ENCODE measurements around the gene WDR45B. TPM values are rescaled to one million over a fixed set of nuclear protein-coding genes. Genes with fewer than 3 reads are reported as not detected.

The WDR45B gene
- total and polyA plus RNA-seq, 7 donors: 51.7 to 70.1 (median 66.8) TPM

DNA sequence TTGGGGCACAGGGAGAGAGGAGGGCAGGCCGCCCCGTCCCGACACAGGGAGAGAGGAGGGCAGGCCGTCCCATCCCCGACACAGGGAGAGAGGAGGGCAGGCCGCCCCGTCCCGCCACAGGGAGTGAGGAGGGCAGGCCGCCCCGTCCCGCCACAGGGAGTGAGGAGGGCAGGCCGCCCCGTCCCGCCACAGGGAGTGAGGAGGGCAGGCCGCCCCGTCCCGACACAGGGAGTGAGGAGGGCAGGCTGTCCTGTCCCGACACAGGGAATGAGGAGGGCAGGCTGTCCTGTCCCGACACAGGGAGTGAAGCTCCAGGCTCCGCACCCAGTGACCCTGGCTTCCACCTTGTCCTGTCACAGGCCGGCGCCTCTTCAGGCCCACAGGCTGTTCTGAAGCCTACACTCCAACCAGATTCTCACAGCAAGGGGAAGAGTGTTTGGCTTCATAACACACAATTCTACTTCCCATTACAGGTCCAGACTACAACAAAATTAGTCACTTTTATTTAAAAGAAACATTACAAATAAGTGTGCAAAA, 34.1 kb downstream of the WDR45B start:
- TF ChIP-seq EP300 (IDR thresholded peaks at IDR 0.05): no peak
- no peak for TF ChIP-seq POLR2AphosphoS5 (IDR thresholded peaks at IDR 0.05)
- TF ChIP-seq POLR2A (IDR thresholded peaks at IDR 0.05): no peak
- TF ChIP-seq, protein P1, sequence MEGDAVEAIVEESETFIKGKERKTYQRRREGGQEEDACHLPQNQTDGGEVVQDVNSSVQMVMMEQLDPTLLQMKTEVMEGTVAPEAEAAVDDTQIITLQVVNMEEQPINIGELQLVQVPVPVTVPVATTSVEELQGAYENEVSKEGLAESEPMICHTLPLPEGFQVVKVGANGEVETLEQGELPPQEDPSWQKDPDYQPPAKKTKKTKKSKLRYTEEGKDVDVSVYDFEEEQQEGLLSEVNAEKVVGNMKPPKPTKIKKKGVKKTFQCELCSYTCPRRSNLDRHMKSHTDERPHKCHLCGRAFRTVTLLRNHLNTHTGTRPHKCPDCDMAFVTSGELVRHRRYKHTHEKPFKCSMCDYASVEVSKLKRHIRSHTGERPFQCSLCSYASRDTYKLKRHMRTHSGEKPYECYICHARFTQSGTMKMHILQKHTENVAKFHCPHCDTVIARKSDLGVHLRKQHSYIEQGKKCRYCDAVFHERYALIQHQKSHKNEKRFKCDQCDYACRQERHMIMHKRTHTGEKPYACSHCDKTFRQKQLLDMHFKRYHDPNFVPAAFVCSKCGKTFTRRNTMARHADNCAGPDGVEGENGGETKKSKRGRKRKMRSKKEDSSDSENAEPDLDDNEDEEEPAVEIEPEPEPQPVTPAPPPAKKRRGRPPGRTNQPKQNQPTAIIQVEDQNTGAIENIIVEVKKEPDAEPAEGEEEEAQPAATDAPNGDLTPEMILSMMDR (IDR thresholded peaks at IDR 0.05): no peak
- DNase-seq: no peak
- Histone ChIP-seq H3K9me3 (no peaks in the 10 kb centered on the region), H3K4me1 (no peaks in the 10 kb centered on the region), H3K36me3 (peaks cover 13 to 75% (median 45%) of the 10 kb centered on the region in 4 donors), H3K4me3 (no peak overlapping the region), H3K27me3 (no peaks in the 10 kb centered on the region), H3K27ac (no peak overlapping the region)
- intact Hi-C loops (cut with DNase I): no loop called here
- WGBS, 2 donors: 88 to 94% methylated on average over 18 to 22 of the region's 22 CpGs

DNA sequence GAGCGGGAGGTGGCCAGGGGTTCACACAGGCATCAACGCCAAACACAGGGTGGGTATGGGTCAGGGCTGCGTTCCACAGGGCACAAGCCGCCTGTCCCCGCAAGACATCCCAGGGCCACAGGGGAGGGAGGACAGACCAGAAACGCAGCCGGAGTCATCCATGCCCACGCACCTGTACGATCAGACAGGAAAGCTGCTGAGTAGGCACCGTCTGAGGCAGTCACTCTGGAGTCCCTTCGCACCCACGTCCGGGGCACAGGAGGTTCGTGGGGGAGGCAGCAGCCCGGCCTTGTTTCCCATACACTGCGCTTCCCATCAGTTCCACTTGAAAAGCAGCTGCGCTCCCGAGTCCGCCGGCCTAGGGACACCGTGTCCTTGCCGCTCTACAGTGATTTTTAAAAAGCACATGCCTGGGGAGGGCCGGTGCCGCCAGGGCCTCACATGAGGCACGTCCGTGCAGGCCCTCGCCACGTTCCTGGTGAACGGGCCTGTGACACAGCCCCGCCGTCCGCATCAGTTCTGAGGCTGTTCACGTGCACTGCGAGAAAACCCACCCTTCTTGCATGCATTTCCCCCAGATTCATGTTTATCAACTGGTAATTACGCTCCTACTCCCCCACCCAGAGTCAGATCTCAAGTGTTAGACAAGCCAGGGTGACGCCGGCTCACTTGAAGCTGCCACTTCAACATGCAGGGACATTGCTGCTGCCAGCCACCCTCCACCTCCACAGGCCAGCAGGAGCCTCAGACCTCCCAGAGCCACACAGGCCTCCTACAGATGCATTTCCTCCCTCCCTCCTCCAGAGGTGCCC, 34.8 kb downstream of the WDR45B start:
- 93 to 94% methylated on average over 37 of the region's 37 CpGs for WGBS, 2 donors
- H3K4me1 ChIP-seq: no peaks in the 10 kb centered on the region
- TF ChIP-seq POLR2AphosphoS5 (IDR thresholded peaks at IDR 0.05) (no peak), EP300 (IDR thresholded peaks at IDR 0.05) (no peak), POLR2A (IDR thresholded peaks at IDR 0.05) (no peak)
- TF ChIP-seq, protein P1 (IDR thresholded peaks at IDR 0.05): no peak
- H3K9me3 ChIP-seq: no peaks in the 10 kb centered on the region
- no peak overlapping the region for H3K4me3 ChIP-seq
- H3K36me3 ChIP-seq: peaks cover 13 to 69% (median 38%) of the 10 kb centered on the region in 4 donors
- H3K27me3 ChIP-seq: no peaks in the 10 kb centered on the region
- intact Hi-C loops (cut with DNase I): no loop called here
- no peak for DNase-seq
- H3K27ac ChIP-seq: no peak overlapping the region

DNA sequence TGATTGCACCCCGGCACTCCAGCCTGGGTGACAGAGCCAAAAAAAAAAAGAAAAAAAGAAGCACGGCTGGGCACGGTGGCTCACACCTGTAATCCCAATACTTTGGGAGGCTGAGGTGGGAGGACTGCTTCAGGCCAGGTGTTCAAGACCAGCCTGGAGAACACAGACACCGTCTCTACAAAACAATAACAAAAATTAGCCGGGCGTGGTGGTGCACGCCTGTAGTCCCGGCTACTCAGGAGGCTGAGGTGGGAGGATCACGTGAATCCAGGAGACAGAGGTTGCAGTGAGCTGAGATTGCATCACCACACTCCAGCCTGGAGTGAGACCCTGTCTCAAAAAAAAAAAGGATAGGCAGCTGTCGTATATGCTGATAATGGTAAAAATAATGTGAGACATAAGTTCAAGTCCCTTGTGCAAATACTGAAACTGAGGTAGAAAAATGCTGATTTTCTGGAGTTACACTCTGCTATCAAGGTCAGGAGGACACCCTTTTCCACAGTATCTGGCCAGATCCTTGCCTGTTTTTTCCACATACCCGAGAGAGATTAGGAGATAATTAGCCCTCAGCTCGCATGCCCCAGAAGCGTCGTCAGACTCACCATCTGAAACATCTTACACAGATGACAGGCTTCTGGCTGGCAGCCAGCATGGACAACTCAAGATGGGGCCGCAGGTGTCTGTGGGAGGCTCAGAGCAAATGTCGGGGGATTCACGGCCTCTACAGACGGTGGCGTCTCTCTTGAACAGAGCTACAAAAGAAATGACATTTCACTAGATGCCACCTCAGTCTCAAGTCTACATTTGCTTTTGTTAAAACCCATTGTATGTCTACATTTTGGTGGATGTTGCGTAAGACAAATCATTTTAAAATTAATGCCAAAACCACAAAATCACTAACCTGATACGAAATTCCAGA, 36.8 kb downstream of the WDR45B start:
- H3K27ac ChIP-seq: no peak overlapping the region
- H3K27me3 ChIP-seq: no peaks in the 10 kb centered on the region
- peaks cover 4 to 49% (median 20%) of the 10 kb centered on the region in 4 donors for H3K36me3 ChIP-seq
- WGBS, 2 donors: 81 to 83% methylated on average over 21 of the region's 21 CpGs
- no peak overlapping the region for H3K4me3 ChIP-seq
- no peak for DNase-seq
- no peaks in the 10 kb centered on the region for H3K4me1 ChIP-seq
- TF ChIP-seq POLR2A (IDR thresholded peaks at IDR 0.05) (no peak), EP300 (IDR thresholded peaks at IDR 0.05) (no peak), POLR2AphosphoS5 (IDR thresholded peaks at IDR 0.05) (no peak)
- TF ChIP-seq, protein P1 (IDR thresholded peaks at IDR 0.05): no peak
- no peaks in the 10 kb centered on the region for H3K9me3 ChIP-seq
- intact Hi-C loops (cut with DNase I): no loop called here

DNA sequence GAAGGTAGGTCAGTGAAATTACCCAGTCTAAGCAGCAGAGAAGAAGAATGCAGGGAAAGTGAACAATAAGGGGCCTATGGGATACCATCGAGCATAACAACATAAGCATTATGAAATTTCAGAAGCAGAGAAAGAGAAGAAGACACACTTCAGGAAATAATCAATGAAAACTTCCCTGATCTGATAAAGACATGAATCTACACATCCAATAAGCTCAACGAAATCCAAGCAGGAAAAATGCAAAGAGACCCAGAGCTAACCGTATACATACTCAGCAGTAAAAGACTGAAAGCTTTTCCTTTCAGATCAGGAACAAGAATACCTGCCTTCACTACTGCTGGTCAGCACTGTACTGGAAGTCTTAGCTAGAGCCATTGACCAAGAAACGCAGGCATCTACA, 38.6 kb downstream of the WDR45B start:
- intact Hi-C loops (cut with DNase I): no loop called here
- 92% methylated on average over 4 of the region's 4 CpGs for WGBS, 2 donors
- Histone ChIP-seq H3K4me1 (no peaks in the 10 kb centered on the region), H3K36me3 (peaks cover 3 to 49% (median 13%) of the 10 kb centered on the region in 4 donors), H3K4me3 (no peak overlapping the region), H3K27ac (no peak overlapping the region), H3K9me3 (no peaks in the 10 kb centered on the region), H3K27me3 (no peaks in the 10 kb centered on the region)
- no peak for DNase-seq
- TF ChIP-seq POLR2AphosphoS5 (IDR thresholded peaks at IDR 0.05) (no peak), POLR2A (IDR thresholded peaks at IDR 0.05) (no peak), EP300 (IDR thresholded peaks at IDR 0.05) (no peak)
- TF ChIP-seq, protein P1 (IDR thresholded peaks at IDR 0.05): no peak

Measured in sigmoid colon (tissue), 7 donors.